Measurements from ENCODE around the gene TAS2R38. TPM values are rescaled to one million over a fixed set of nuclear protein-coding genes. Genes with fewer than 3 reads are reported as not detected.

Gene TAS2R38
- total RNA-seq, result not detected in 2 replicates

GRCh38 chr7:141973673-141974072 lies at the start of gene TAS2R38:
Gene TAS2R38 (minus strand): TSS chr7:141973773. CDS start chr7:141973689, 84 bp downstream.

DNA sequence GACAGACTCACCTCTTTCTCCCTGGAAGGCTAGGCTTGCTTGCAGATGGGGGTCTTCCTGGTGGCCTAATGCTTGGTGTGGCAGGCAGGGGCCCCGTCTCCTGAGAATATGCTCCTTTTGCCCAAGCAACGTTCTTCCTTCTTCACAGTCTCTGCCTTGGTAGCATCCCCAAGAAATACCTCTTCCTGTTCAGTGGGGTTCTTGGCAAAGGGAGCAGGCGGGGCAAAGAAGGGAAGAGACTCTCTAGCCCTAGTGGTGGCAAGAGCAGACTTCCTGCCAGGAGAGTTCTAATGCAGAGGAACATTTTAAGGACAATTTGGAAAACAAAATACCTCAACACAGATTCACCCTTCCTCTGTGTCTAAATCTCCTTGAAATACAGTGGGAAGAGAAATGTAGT lies 26.8 kb downstream of the TAS2R38 start, which contains the start of gene CLEC5A:
CLEC5A (minus strand) TSS at position 179 of the 400 bp plus-strand sequence. CDS start 682 bp downstream, outside the sequence.

Other genes starting within 250 kb of the TAS2R38 start
- 88.5 and 176 TPM in 2 replicates for gene SSBP1, start 235.4 kb downstream of the TAS2R38 start, total RNA-seq
- gene TAS2R3, start 209.7 kb downstream of the TAS2R38 start, total RNA-seq, result 0.98 and 1.2 TPM in 2 replicates
- gene TAS2R4, start 197.1 kb downstream of the TAS2R38 start, total RNA-seq, result 0.98 and 1.9 TPM in 2 replicates
- 0.65 and 1.5 TPM in 2 replicates for gene TAS2R5, start 183.6 kb downstream of the TAS2R38 start, total RNA-seq
- gene PRSS37, start 132.3 kb downstream of the TAS2R38 start, total RNA-seq, result not detected in 2 replicates
- gene OR9A4, start 57.4 kb downstream of the TAS2R38 start, total RNA-seq, result not detected in 2 replicates
- gene CLEC5A, start 26.8 kb downstream of the TAS2R38 start, total RNA-seq, result not detected in 2 replicates
- gene MGAM, start 22.1 kb upstream of the TAS2R38 start, total RNA-seq, result under 0.01 TPM in 1 of 2 replicates, not detected in the other
- gene MGAM2, start 137.9 kb upstream of the TAS2R38 start, total RNA-seq, result not detected in 2 replicates